ENCODE results near the gene CELF6.

The CELF6 gene

GRCh38 chr15:72319985-72320671, at the start of gene CELF6:
CELF6 (minus strand) TSS chr15:72320157; CDS start chr15:72319874, 283 bp downstream.
- H3K9ac ChIP-seq (ENCODE audit: low read depth, low read length): peak within 1 kb of the TSS; percentile 82
- H3K9me3 ChIP-seq (ENCODE audit: control insufficient read depth, insufficient read depth, low read length): no peaks in the 10 kb centered on the region

GRCh38 chr15:72368899-72369298, 48.9 kb upstream of the CELF6 start:
- Histone ChIP-seq H3K36me3 (ENCODE audit: insufficient read depth, low read length) (no peaks in the 10 kb centered on the region), H3K9me3 (ENCODE audit: control insufficient read depth, insufficient read depth, low read length) (no peaks in the 10 kb centered on the region), H3K9ac (ENCODE audit: low read depth, low read length) (no peak overlapping the region), H3K4me1 (ENCODE audit: insufficient read depth, low read length) (no peaks in the 10 kb centered on the region)

More at GRCh38 chr15:72319985-72320671, at the start of gene CELF6:
- Histone ChIP-seq H3K36me3 (ENCODE audit: insufficient read depth, low read length) (no peaks in the 10 kb centered on the region), H3K4me1 (ENCODE audit: insufficient read depth, low read length) (no peaks in the 10 kb centered on the region; the same call in 1 of the 2 replicates)

GRCh38 chr15:72368325-72368724, 48.4 kb upstream of the CELF6 start:
- Histone ChIP-seq H3K4me1 (ENCODE audit: insufficient read depth, low read length) (no peaks in the 10 kb centered on the region), H3K36me3 (ENCODE audit: insufficient read depth, low read length) (no peaks in the 10 kb centered on the region), H3K9me3 (ENCODE audit: control insufficient read depth, insufficient read depth, low read length) (no peaks in the 10 kb centered on the region), H3K9ac (ENCODE audit: low read depth, low read length) (no peak overlapping the region)

GRCh38 chr15:72365844-72366243, 45.9 kb upstream of the CELF6 start:
- H3K9ac ChIP-seq (ENCODE audit: low read depth, low read length): no peak overlapping the region
- no peaks in the 10 kb centered on the region for H3K36me3 ChIP-seq (ENCODE audit: insufficient read depth, low read length)

GRCh38 chr15:72361176-72361575, 41.2 kb upstream of the CELF6 start:
- H3K9me3 ChIP-seq (ENCODE audit: control insufficient read depth, insufficient read depth, low read length): no peaks in the 10 kb centered on the region
- no peaks in the 10 kb centered on the region for H3K4me1 ChIP-seq (ENCODE audit: insufficient read depth, low read length)
- no peak overlapping the region for H3K9ac ChIP-seq (ENCODE audit: low read depth, low read length)
- H3K36me3 ChIP-seq (ENCODE audit: insufficient read depth, low read length): no peaks in the 10 kb centered on the region; the same call in 1 of the 2 replicates

More at GRCh38 chr15:72365844-72366243, 45.9 kb upstream of the CELF6 start:
- no peaks in the 10 kb centered on the region for H3K4me1 ChIP-seq (ENCODE audit: insufficient read depth, low read length)
- no peaks in the 10 kb centered on the region for H3K9me3 ChIP-seq (ENCODE audit: control insufficient read depth, insufficient read depth, low read length)

- Histone ChIP-seq H3K36me3 (ENCODE audit: insufficient read depth, low read length) (no peaks in the 10 kb centered on the region; the same call in 1 of the 2 replicates), H3K9ac (ENCODE audit: low read depth, low read length) (no peak overlapping the region)
Measured at GRCh38 chr15:72358650-72359171, 38.8 kb upstream of the CELF6 start.

GRCh38 chr15:72358121-72358520, 38.2 kb upstream of the CELF6 start:
- Histone ChIP-seq H3K36me3 (ENCODE audit: insufficient read depth, low read length) (no peaks in the 10 kb centered on the region; the same call in none of the 2 replicates), H3K4me1 (ENCODE audit: insufficient read depth, low read length) (no peaks in the 10 kb centered on the region), H3K9me3 (ENCODE audit: control insufficient read depth, insufficient read depth, low read length) (no peaks in the 10 kb centered on the region), H3K9ac (ENCODE audit: low read depth, low read length) (no peak overlapping the region)

More at GRCh38 chr15:72358650-72359171, 38.8 kb upstream of the CELF6 start:
- no peaks in the 10 kb centered on the region for H3K4me1 ChIP-seq (ENCODE audit: insufficient read depth, low read length)
- H3K9me3 ChIP-seq (ENCODE audit: control insufficient read depth, insufficient read depth, low read length): no peaks in the 10 kb centered on the region

- peaks cover 4% of the 10 kb centered on the region for H3K36me3 ChIP-seq (ENCODE audit: insufficient read depth, low read length)
- H3K9me3 ChIP-seq (ENCODE audit: control insufficient read depth, insufficient read depth, low read length): no peaks in the 10 kb centered on the region
- H3K9ac ChIP-seq (ENCODE audit: low read depth, low read length): no peak overlapping the region
- no peaks in the 10 kb centered on the region for H3K4me1 ChIP-seq (ENCODE audit: insufficient read depth, low read length)
Measured at GRCh38 chr15:72354496-72354895, 34.5 kb upstream of the CELF6 start.

- H3K4me1 ChIP-seq (ENCODE audit: insufficient read depth, low read length): no peaks in the 10 kb centered on the region
- H3K9me3 ChIP-seq (ENCODE audit: control insufficient read depth, insufficient read depth, low read length): no peaks in the 10 kb centered on the region
- peaks cover 8% of the 10 kb centered on the region for H3K36me3 ChIP-seq (ENCODE audit: insufficient read depth, low read length)
- H3K9ac ChIP-seq (ENCODE audit: low read depth, low read length): no peak overlapping the region
Measured at GRCh38 chr15:72353266-72353665, 33.3 kb upstream of the CELF6 start.

GRCh38 chr15:72345806-72346205, 25.8 kb upstream of the CELF6 start:
- Histone ChIP-seq H3K9ac (ENCODE audit: low read depth, low read length) (no peak overlapping the region), H3K9me3 (ENCODE audit: control insufficient read depth, insufficient read depth, low read length) (no peaks in the 10 kb centered on the region), H3K36me3 (ENCODE audit: insufficient read depth, low read length) (peaks cover 12% of the 10 kb centered on the region)

GRCh38 chr15:72345280-72345679, 25.3 kb upstream of the CELF6 start:
- H3K4me1 ChIP-seq (ENCODE audit: insufficient read depth, low read length): 0 out of 2 replicates have a peak, but pooled peaks cover 5% of the 10 kb centered on the region
- H3K9me3 ChIP-seq (ENCODE audit: control insufficient read depth, insufficient read depth, low read length): no peaks in the 10 kb centered on the region
- peaks cover 11% of the 10 kb centered on the region for H3K36me3 ChIP-seq (ENCODE audit: insufficient read depth, low read length)
- no peak overlapping the region for H3K9ac ChIP-seq (ENCODE audit: low read depth, low read length)

More at GRCh38 chr15:72345806-72346205, 25.8 kb upstream of the CELF6 start:
- H3K4me1 ChIP-seq (ENCODE audit: insufficient read depth, low read length): 0 out of 2 replicates have a peak, but pooled peaks cover 5% of the 10 kb centered on the region

GRCh38 chr15:72344602-72345001, 24.6 kb upstream of the CELF6 start:
- Histone ChIP-seq H3K9me3 (ENCODE audit: control insufficient read depth, insufficient read depth, low read length) (no peaks in the 10 kb centered on the region), H3K36me3 (ENCODE audit: insufficient read depth, low read length) (peaks cover 11% of the 10 kb centered on the region), H3K9ac (ENCODE audit: low read depth, low read length) (no peak overlapping the region), H3K4me1 (ENCODE audit: insufficient read depth, low read length) (0 out of 2 replicates have a peak, but pooled peaks cover 5% of the 10 kb centered on the region)

- H3K4me1 ChIP-seq (ENCODE audit: insufficient read depth, low read length): 0 out of 2 replicates have a peak, but pooled peaks cover 5% of the 10 kb centered on the region
- H3K9ac ChIP-seq (ENCODE audit: low read depth, low read length): no peak overlapping the region
- no peaks in the 10 kb centered on the region for H3K9me3 ChIP-seq (ENCODE audit: control insufficient read depth, insufficient read depth, low read length)
- H3K36me3 ChIP-seq (ENCODE audit: insufficient read depth, low read length): peaks cover 3% of the 10 kb centered on the region; the same call in 1 of the 2 replicates
Measured at GRCh38 chr15:72342385-72342784, 22.4 kb upstream of the CELF6 start.

GRCh38 chr15:72341361-72341760, 21.4 kb upstream of the CELF6 start:
- H3K4me1 ChIP-seq (ENCODE audit: insufficient read depth, low read length): 0 out of 2 replicates have a peak, but pooled peaks cover 5% of the 10 kb centered on the region
- H3K9me3 ChIP-seq (ENCODE audit: control insufficient read depth, insufficient read depth, low read length): no peaks in the 10 kb centered on the region
- no peak overlapping the region for H3K9ac ChIP-seq (ENCODE audit: low read depth, low read length)
- H3K36me3 ChIP-seq (ENCODE audit: insufficient read depth, low read length): peaks cover 3% of the 10 kb centered on the region; the same call in 1 of the 2 replicates

GRCh38 chr15:72340366-72340765, 20.4 kb upstream of the CELF6 start:
- H3K9ac ChIP-seq (ENCODE audit: low read depth, low read length): no peak overlapping the region
- no peaks in the 10 kb centered on the region; the same call in 1 of the 2 replicates for H3K36me3 ChIP-seq (ENCODE audit: insufficient read depth, low read length)
- no peaks in the 10 kb centered on the region for H3K9me3 ChIP-seq (ENCODE audit: control insufficient read depth, insufficient read depth, low read length)
- H3K4me1 ChIP-seq (ENCODE audit: insufficient read depth, low read length): 0 out of 2 replicates have a peak, but pooled peaks cover 5% of the 10 kb centered on the region
